ENCODE results near the gene DUSP16.

GRCh38 chr12:12483438-12483837 lies 79.2 kb downstream of the DUSP16 start:
- TF ChIP-seq POLR2A (IDR thresholded peaks at IDR 0.05) (no peak), CTCF (IDR thresholded peaks at IDR 0.05) (no peak)

Measured in transverse colon (tissue), 3 donors.